HCT116 (cell line): Measurements from ENCODE around the gene DNM2. TPM values are rescaled to one million over a fixed set of nuclear protein-coding genes. Genes with fewer than 3 reads are reported as not detected.

ENCODE experiments used
- ATAC-seq: fragments of 200-7000 bp; cut with Tn5 transposase; 2 replicates; pipeline ENCODE4 v1.9.1; 2020; ENCODE audit warnings: mild to moderate bottlenecking, moderate library complexity
- BruUV-seq: library from RNA; stranded (reverse); fragments of 400-500 nt; replicated peaks from 2 replicates; lab custom pipeline; 2021; lab: Mats Ljungman, UMichigan
- CTCF ChIA-PET: fragments of 300-600 bp; sonication (Branson Sonifier 250); formaldehyde crosslinking; loops from one replicate; lab custom pipeline; 2021; ENCODE audit warnings: antibody characterized with exemption; lab: Charles Lee
- POLR2A ChIA-PET: fragments of 300-600, 350-600 bp; sonication (Branson Sonifier 250); formaldehyde crosslinking; loops from one replicate; lab custom pipeline; 2021; ENCODE audit warnings: antibody characterized with exemption; lab: Charles Lee
- RAD21 ChIA-PET, 2 experiments: fragments of 300-600 bp; sonication (Branson Sonifier 250); formaldehyde crosslinking; loops; one replicate each; lab custom pipeline; 2023; ENCODE audit warnings: low total read pairs in 2 of 2; ENCODE audit not compliant: uncharacterized antibody in 2 of 2, unreplicated experiment in 2 of 2, low non-redundant PET in 1 of 2; lab: Charles Lee
- DNase-seq: peaks from one replicate; pipeline ENCODE4 v3.0.0-alpha.2; 2010; ENCODE audit warnings: low read depth, low spot score
- H2AFZ ChIP-seq: fragments of 200-600 bp; shearing (Covaris generic), sonication (generic); 2 replicates; pipeline ENCODE4 v1.6.1; 2017; ENCODE audit warnings: low read depth, mixed run types, mixed read lengths, antibody characterized with exemption, low read length; ENCODE audit not compliant: poor library complexity, severe bottlenecking
- H3K27ac ChIP-seq: 2 replicates; pipeline ENCODE4 v1.5.1; 2012; ENCODE audit warnings: low read depth, low read length
- H3K27me3 ChIP-seq: fragments of 200-600 bp; sonication (generic); 2 replicates; pipeline ENCODE4 v1.6.1; 2016; ENCODE audit warnings: mixed run types, low read length, mixed read lengths; ENCODE audit not compliant: insufficient read depth
- H3K36me3 ChIP-seq, 2 experiments: fragments of 200-500 bp in 1 of 2; fragments of 200-600 bp in 1 of 2; sonication (Bioruptor generic) in 1 of 2; sonication (generic) in 1 of 2; 2 replicates each; pipeline versions ENCODE4 v1.5.1 to v1.6.1; 2014 to 2016; ENCODE audit warnings: low read length in 2 of 2, inconsistent platforms in 1 of 2, mixed read lengths in 1 of 2, mixed run types in 1 of 2; ENCODE audit not compliant: insufficient read depth in 2 of 2, control insufficient read depth in 1 of 2
- H3K4me1 ChIP-seq, 2 experiments: fragments of 200-600 bp in 1 of 2; sonication (generic) in 1 of 2; 2 replicates each; pipeline versions ENCODE4 v1.5.1 to v1.6.1; 2012 to 2017; ENCODE audit warnings: low read length in 2 of 2, inconsistent platforms in 1 of 2, mild to moderate bottlenecking in 1 of 2, mixed read lengths in 1 of 2, mixed run types in 1 of 2, moderate library complexity in 1 of 2; ENCODE audit not compliant: insufficient read depth in 2 of 2, control insufficient read depth in 1 of 2
- H3K4me2 ChIP-seq: fragments of 200-600 bp; sonication (generic); 2 replicates; pipeline ENCODE4 v1.6.1; 2017; ENCODE audit warnings: mixed run types, low read length, mixed read lengths
- H3K4me3 ChIP-seq, 2 experiments: fragments of 200-600 bp in 1 of 2; sonication (generic) in 1 of 2; replicated peaks in 1 of 2; 2 replicates each; pipeline ENCODE4 v1.5.1; 2011 to 2016; ENCODE audit warnings: low read length in 2 of 2, control low read depth in 1 of 2, low read depth in 1 of 2, mild to moderate bottlenecking in 1 of 2, mixed read lengths in 1 of 2, mixed run types in 1 of 2
- H3K79me2 ChIP-seq: fragments of 200-600 bp; sonication (generic); 2 replicates; pipeline ENCODE4 v1.6.1; 2017; ENCODE audit warnings: mild to moderate bottlenecking, mixed run types, low read length, moderate library complexity, mixed read lengths; ENCODE audit not compliant: insufficient read depth
- H3K9ac ChIP-seq: fragments of 200-600 bp; sonication (generic); 2 replicates; pipeline ENCODE4 v1.6.1; 2016; ENCODE audit warnings: low read length, mixed read lengths
- H3K9me2 ChIP-seq: fragments of 200-600 bp; sonication (generic), shearing (Covaris generic); 2 replicates; pipeline ENCODE4 v1.6.1; 2017; ENCODE audit warnings: mixed run types, mild to moderate bottlenecking, moderate library complexity; ENCODE audit not compliant: insufficient read depth
- H3K9me3 ChIP-seq, 2 experiments: fragments of 200-500 bp in 1 of 2; fragments of 200-600 bp in 1 of 2; sonication (Bioruptor generic) in 1 of 2; sonication (generic) in 1 of 2; 2 replicates each; pipeline ENCODE4 v1.6.1; 2014 to 2017; ENCODE audit warnings: low read length in 2 of 2, mixed read lengths in 2 of 2, inconsistent platforms in 1 of 2, low read depth in 1 of 2, mild to moderate bottlenecking in 1 of 2, mixed run types in 1 of 2, moderate library complexity in 1 of 2; ENCODE audit not compliant: control insufficient read depth in 1 of 2, insufficient read depth in 1 of 2
- H4K20me1 ChIP-seq: fragments of 200-600 bp; sonication (generic), shearing (Covaris generic); 2 replicates; pipeline ENCODE4 v1.6.1; 2017; ENCODE audit warnings: mixed run types, mild to moderate bottlenecking, moderate library complexity; ENCODE audit not compliant: insufficient read depth
- EZH2 ChIP-seq: fragments of 200-600 bp; sonication (generic); IDR thresholded peaks from 2 replicates; pipeline ENCODE4 v1.6.1; 2017; ENCODE audit warnings: antibody characterized with exemption, mixed run types
- EZH2phosphoT487 ChIP-seq: fragments of 200-600 bp; IDR thresholded peaks from 2 replicates; pipeline ENCODE4 v1.6.1; 2018; ENCODE audit warnings: antibody characterized with exemption, borderline replicate concordance
- FOSL1 ChIP-seq: IDR thresholded peaks from 2 replicates; pipeline ENCODE4 v1.6.1; 2012; ENCODE audit warnings: low read depth
- JUND ChIP-seq: IDR thresholded peaks from 2 replicates; pipeline ENCODE4 v1.6.1; 2012
- MAX ChIP-seq: IDR thresholded peaks from 2 replicates; pipeline ENCODE4 v1.6.1; 2012
- POLR2A ChIP-seq: IDR thresholded peaks from 2 replicates; pipeline ENCODE4 v1.7.0; 2011; ENCODE audit warnings: borderline replicate concordance; ENCODE audit not compliant: insufficient read depth, insufficient read length; ENCODE audit errors: extremely low read depth
- POLR2AphosphoS5 ChIP-seq: IDR thresholded peaks from 2 replicates; pipeline ENCODE4 v1.6.1; 2011; ENCODE audit warnings: mild to moderate bottlenecking, low read depth, low read length, moderate library complexity
- RAD21 ChIP-seq: IDR thresholded peaks from 2 replicates; pipeline ENCODE4 v1.6.1; 2012; ENCODE audit warnings: low read depth, mild to moderate bottlenecking
- REST ChIP-seq: IDR thresholded peaks from 2 replicates; pipeline ENCODE4 v1.6.1; 2012; ENCODE audit warnings: low read depth
- SIN3A ChIP-seq: IDR thresholded peaks from 2 replicates; pipeline ENCODE4 v1.6.1; 2012; ENCODE audit warnings: low read depth
- SP1 ChIP-seq: IDR thresholded peaks from 2 replicates; pipeline ENCODE4 v1.6.1; 2012; ENCODE audit warnings: low read depth
- SRF ChIP-seq: IDR thresholded peaks from 2 replicates; pipeline ENCODE4 v1.6.1; 2012; ENCODE audit warnings: low read depth
- ZBTB33 ChIP-seq: IDR thresholded peaks from 2 replicates; pipeline ENCODE4 v1.6.1; 2011; ENCODE audit warnings: mild to moderate bottlenecking, low read length, moderate library complexity; ENCODE audit not compliant: insufficient replicate concordance; ENCODE audit errors: extremely low read depth
- ZNF274 ChIP-seq: fragments of 200-500 bp; sonication (Bioruptor generic); IDR thresholded peaks from 2 replicates; pipeline ENCODE4 v1.6.1; 2014; ENCODE audit warnings: mild to moderate bottlenecking, low read depth, low read length, inconsistent platforms
- intact Hi-C: fragments of 100-400 bp; cut with micrococcal nuclease; formaldehyde crosslinking; loops from 2 replicates; pipeline ENCODE4 v1.10.0; 2022
- total RNA-seq: library from RNA; stranded (reverse); gene quantifications from one replicate; pipeline ENCODE4 v1.2.1, GENCODE V29; 2021; ENCODE audit not compliant: unreplicated experiment

Gene DNM2
- total RNA-seq, 1 experiment from 2014 or later: 183 TPM

- DNase-seq (no peak), ATAC-seq (no peak)
- intact Hi-C loops: no loop called here
- H3K4me1 ChIP-seq: peaks cover 2 to 12% of the 10 kb centered on the region in 2 experiments; a peak in 2 of 4 replicates
- H3K9me2 ChIP-seq: no peaks in the 10 kb centered on the region
- no peaks in the 10 kb centered on the region for H3K79me2 ChIP-seq
- ChIA-PET RAD21 (no interaction called here), CTCF (interaction anchor here (0.8 to 2.0 kb wide), 2 partner anchors 10 to 14 kb away, joined by 3 to 10 read pairs; no protein-coding TSS in a partner anchor), POLR2A (interaction anchor here (1.1 to 1.2 kb wide), 2 partner anchors 11 to 15 kb away, joined by 3 to 4 read pairs; partner anchors contain the start of gene TMED1)
- no peaks in the 10 kb centered on the region for H3K27me3 ChIP-seq
- no peak overlapping the region for H2AFZ ChIP-seq
- H4K20me1 ChIP-seq: no peaks in the 10 kb centered on the region
- no peaks in the 10 kb centered on the region for H3K36me3 ChIP-seq
- H3K9me3 ChIP-seq: no peaks in the 10 kb centered on the region
- H3K4me3 ChIP-seq: no peak overlapping the region
- TF ChIP-seq ZBTB33 (no peak), RAD21 (no peak), POLR2AphosphoS5 (no peak), SRF (no peak), SP1 (no peak), SIN3A (no peak), MAX (no peak), ZNF274 (no peak), EZH2phosphoT487 (no peak), FOSL1 (no peak), JUND (no peak), POLR2A (no peak), REST (no peak), EZH2 (no peak)
- no peak overlapping the region for H3K9ac ChIP-seq
- no peak overlapping the region for H3K27ac ChIP-seq
- BruUV-seq: no TSS peak
- no peak overlapping the region for H3K4me2 ChIP-seq
These were observed 132.8 kb downstream of the DNM2 start for GRCh38 chr19:10850631-10851030.
